CD8-positive, alpha-beta memory T cell (primary cell): ENCODE measurements around the gene PDE2A. TPM values are rescaled to one million over a fixed set of nuclear protein-coding genes. Genes with fewer than 3 reads are reported as not detected.

Experiments used
- CTCF ChIA-PET: fragments of 350-600 bp; sonication (Branson Sonifier 250); formaldehyde crosslinking; loops from one replicate; lab custom pipeline; 2021; ENCODE audit warnings: antibody characterized with exemption; lab: Charles Lee
- POLR2A ChIA-PET: fragments of 350-600 bp; sonication (Branson Sonifier 250); formaldehyde crosslinking; loops from one replicate; lab custom pipeline; 2021; ENCODE audit warnings: antibody characterized with exemption; lab: Charles Lee
- DNase-seq, 5 donors: peaks; one replicate each; pipeline versions ENCODE4 v3.0.0 to v3.0.0-alpha.2; 2020 to 2022; ENCODE audit warnings: mixed read lengths in 1 of 5
- H3K27ac ChIP-seq: one replicate; pipeline ENCODE4 v1.7.0; 2013; ENCODE audit warnings: low read depth, mild to moderate bottlenecking, low read length, moderate library complexity
- H3K27me3 ChIP-seq: 2 replicates; pipeline ENCODE4 v1.7.0; 2013; ENCODE audit warnings: low read length, mild to moderate bottlenecking; ENCODE audit not compliant: insufficient read depth, poor library complexity, severe bottlenecking
- H3K36me3 ChIP-seq: 2 replicates; pipeline ENCODE4 v1.7.0; 2013; ENCODE audit warnings: mild to moderate bottlenecking, low read length, moderate library complexity; ENCODE audit not compliant: insufficient read depth
- H3K4me1 ChIP-seq: 2 replicates; pipeline ENCODE4 v1.7.0; 2013; ENCODE audit warnings: mild to moderate bottlenecking, low read length, moderate library complexity; ENCODE audit not compliant: insufficient read depth
- H3K4me3 ChIP-seq: 2 replicates; pipeline ENCODE4 v1.7.0; 2013; ENCODE audit warnings: mild to moderate bottlenecking, low read length
- H3K9me3 ChIP-seq: 2 replicates; pipeline ENCODE4 v1.7.0; 2013; ENCODE audit warnings: mild to moderate bottlenecking, low read length
- H3K27ac Mint-ChIP-seq, 8 donors: one replicate each; pipeline ENCODE4 v1.8.0; 2020 to 2021; ENCODE audit warnings: mixed read lengths in 8 of 8, mild to moderate bottlenecking in 6 of 8, inconsistent platforms in 3 of 8, moderate library complexity in 3 of 8
- H3K27me3 Mint-ChIP-seq, 2 donors: one replicate each; pipeline ENCODE4 v1.8.0; 2020 to 2021; ENCODE audit warnings: mixed read lengths in 2 of 2, mild to moderate bottlenecking in 1 of 2, moderate library complexity in 1 of 2
- H3K36me3 Mint-ChIP-seq, 3 donors: one replicate each; pipeline ENCODE4 v1.8.0; 2020 to 2021; ENCODE audit warnings: mixed read lengths in 3 of 3, inconsistent platforms in 1 of 3, mild to moderate bottlenecking in 1 of 3
- H3K4me1 Mint-ChIP-seq, 3 donors: one replicate each; pipeline ENCODE4 v1.8.0; 2020 to 2021; ENCODE audit warnings: mixed read lengths in 3 of 3, inconsistent platforms in 1 of 3, mild to moderate bottlenecking in 1 of 3
- H3K4me3 Mint-ChIP-seq, 7 donors: one replicate each; pipeline ENCODE4 v1.8.0; 2020 to 2021; ENCODE audit warnings: mixed read lengths in 7 of 7, mild to moderate bottlenecking in 6 of 7, moderate library complexity in 4 of 7, inconsistent platforms in 2 of 7
- H3K9me3 Mint-ChIP-seq, 5 donors: one replicate each; pipeline ENCODE4 v1.8.0; 2020 to 2022; ENCODE audit warnings: mixed read lengths in 5 of 5, mild to moderate bottlenecking in 3 of 5, moderate library complexity in 2 of 5, inconsistent platforms in 1 of 5
- polyA plus RNA-seq: library from polyadenylated mRNA; unstranded; fragments of 300-500 nt; fragmentation: Illumina TruSeq; gene quantifications from one replicate; pipeline ENCODE4 v1.2.3, GENCODE V29; 2021
- total RNA-seq, 2 experiments: library from RNA; stranded (reverse); gene quantifications; one replicate each; pipeline ENCODE4 v1.2.3, GENCODE V29; 2021

PDE2A gene
- total and polyA plus RNA-seq, 3 experiments from 2014 or later: 0.08 to 0.66 (median 0.55) TPM

GRCh38 chr11:72681226-72682153 is 7.3 kb upstream of the PDE2A start:
- no peaks in the 10 kb centered on the region for H3K27me3 ChIP-seq
- Mint-ChIP-seq H3K9me3 (no peaks in the 10 kb centered on the region), H3K27me3 (peaks cover 5 to 6% of the 10 kb centered on the region in 2 donors), H3K4me3 (no peak overlapping the region), H3K4me1 (peaks cover 6 to 25% (median 13%) of the 10 kb centered on the region in 3 donors), H3K36me3 (peaks cover 0 to 14% (median 0%) of the 10 kb centered on the region in 3 donors), H3K27ac (peak overlapping the region in 5 of 8 donors; percentile 11 to 92 (median 60))
- H3K9me3 ChIP-seq: no peaks in the 10 kb centered on the region
- no peak for DNase-seq
- H3K4me3 ChIP-seq: no peak overlapping the region
- CTCF ChIA-PET: interaction anchor here (1.0 to 3.4 kb wide), 5 partner anchors 14 to 497 kb away, joined by 3 to 17 read pairs (median 3); no protein-coding TSS in a partner anchor
- POLR2A ChIA-PET: no interaction called here
- no peaks in the 10 kb centered on the region for H3K4me1 ChIP-seq
- H3K27ac ChIP-seq: no peak overlapping the region
- H3K36me3 ChIP-seq: no peaks in the 10 kb centered on the region

GRCh38 chr11:72680624-72681158 is 6.5 kb upstream of the PDE2A start:
- Mint-ChIP-seq H3K36me3 (peaks cover 0 to 8% (median 0%) of the 10 kb centered on the region in 3 donors), H3K4me3 (no peak overlapping the region), H3K4me1 (peaks cover 0 to 20% (median 14%) of the 10 kb centered on the region in 3 donors), H3K9me3 (no peaks in the 10 kb centered on the region), H3K27ac (peak overlapping the region in 1 of 8 donors; percentile 27), H3K27me3 (peaks cover 13% of the 10 kb centered on the region in 2 donors)
- Histone ChIP-seq H3K36me3 (no peaks in the 10 kb centered on the region), H3K4me3 (no peak overlapping the region), H3K9me3 (no peaks in the 10 kb centered on the region), H3K4me1 (no peaks in the 10 kb centered on the region), H3K27ac (no peak overlapping the region), H3K27me3 (no peaks in the 10 kb centered on the region)
- no peak for DNase-seq
- ChIA-PET POLR2A (no interaction called here), CTCF (interaction anchor here (1.0 to 1.5 kb wide), 4 partner anchors 13 to 497 kb away, joined by 3 to 5 read pairs (median 3); no protein-coding TSS in a partner anchor)

GRCh38 chr11:72679869-72680268 is 5.6 kb upstream of the PDE2A start:
- Histone ChIP-seq H3K4me3 (no peak overlapping the region), H3K27ac (no peak overlapping the region), H3K9me3 (no peaks in the 10 kb centered on the region), H3K36me3 (no peaks in the 10 kb centered on the region), H3K27me3 (peaks cover 2% of the 10 kb centered on the region), H3K4me1 (no peaks in the 10 kb centered on the region)
- H3K4me3 Mint-ChIP-seq: no peak overlapping the region
- no peak for DNase-seq
- H3K4me1 Mint-ChIP-seq: peaks cover 0 to 20% (median 15%) of the 10 kb centered on the region in 3 donors
- POLR2A ChIA-PET: no interaction called here
- peaks cover 0 to 6% (median 0%) of the 10 kb centered on the region in 3 donors for H3K36me3 Mint-ChIP-seq
- CTCF ChIA-PET: interaction anchor here (1.2 to 1.4 kb wide), 2 partner anchors 208 to 498 kb away, joined by 3 to 5 read pairs; no protein-coding TSS in a partner anchor
- H3K27ac Mint-ChIP-seq: no peak overlapping the region
- H3K9me3 Mint-ChIP-seq: no peaks in the 10 kb centered on the region
- H3K27me3 Mint-ChIP-seq: peaks cover 20 to 21% of the 10 kb centered on the region in 2 donors

- H3K27me3 Mint-ChIP-seq: peaks cover 27 to 34% of the 10 kb centered on the region in 2 donors
- no peak overlapping the region for H3K27ac Mint-ChIP-seq
- no peak overlapping the region for H3K4me3 ChIP-seq
- H3K27ac ChIP-seq: no peak overlapping the region
- ChIA-PET POLR2A (no interaction called here), CTCF (interaction anchor here (1.2 to 1.3 kb wide), 2 partner anchors 47 to 207 kb away, joined by 3 read pairs; no protein-coding TSS in a partner anchor)
- no peak for DNase-seq
- no peaks in the 10 kb centered on the region for H3K4me1 ChIP-seq
- no peaks in the 10 kb centered on the region for H3K36me3 ChIP-seq
- peaks cover 14% of the 10 kb centered on the region for H3K27me3 ChIP-seq
- H3K4me1 Mint-ChIP-seq: peaks cover 0 to 17% (median 13%) of the 10 kb centered on the region in 3 donors
- H3K36me3 Mint-ChIP-seq: peaks cover 0 to under 1% (median 0%) of the 10 kb centered on the region in 3 donors
- no peak overlapping the region for H3K4me3 Mint-ChIP-seq
- no peaks in the 10 kb centered on the region for H3K9me3 Mint-ChIP-seq
- no peaks in the 10 kb centered on the region for H3K9me3 ChIP-seq
Measured at GRCh38 chr11:72678524-72678923, 4.3 kb upstream of the PDE2A start.

GRCh38 chr11:72676861-72677341 is 2.7 kb upstream of the PDE2A start:
- H3K27me3 Mint-ChIP-seq: peaks cover 43 to 50% of the 10 kb centered on the region in 2 donors

GRCh38 chr11:72675221-72675620 is 999 bp upstream of the PDE2A start:
- Mint-ChIP-seq H3K4me1 (peaks cover 0 to 17% (median 13%) of the 10 kb centered on the region in 3 donors), H3K27ac (no peak overlapping the region), H3K4me3 (no peak overlapping the region), H3K27me3 (peaks cover 53 to 65% of the 10 kb centered on the region in 2 donors), H3K36me3 (no peaks in the 10 kb centered on the region), H3K9me3 (no peaks in the 10 kb centered on the region)
- H3K27ac ChIP-seq: no peak overlapping the region
- CTCF ChIA-PET: interaction anchor here (1.6 to 1.8 kb wide), 2 partner anchors 9 to 50 kb away, joined by 5 to 9 read pairs; no protein-coding TSS in a partner anchor
- no peaks in the 10 kb centered on the region for H3K36me3 ChIP-seq
- no peak overlapping the region for H3K4me3 ChIP-seq
- no peak for DNase-seq
- no peaks in the 10 kb centered on the region for H3K4me1 ChIP-seq
- POLR2A ChIA-PET: no interaction called here
- peaks cover 43% of the 10 kb centered on the region for H3K27me3 ChIP-seq
- H3K9me3 ChIP-seq: no peaks in the 10 kb centered on the region

More at GRCh38 chr11:72676861-72677341, 2.7 kb upstream of the PDE2A start:
- Mint-ChIP-seq H3K36me3 (no peaks in the 10 kb centered on the region), H3K9me3 (no peaks in the 10 kb centered on the region), H3K4me3 (no peak overlapping the region), H3K4me1 (peaks cover 0 to 17% (median 13%) of the 10 kb centered on the region in 3 donors), H3K27ac (peak overlapping the region in 1 of 8 donors; percentile 63)
- H3K9me3 ChIP-seq: no peaks in the 10 kb centered on the region
- no peaks in the 10 kb centered on the region for H3K4me1 ChIP-seq
- H3K36me3 ChIP-seq: no peaks in the 10 kb centered on the region
- H3K4me3 ChIP-seq: no peak overlapping the region
- DNase-seq: peak; percentile 28 to 78 (median 48)
- peaks cover 30% of the 10 kb centered on the region for H3K27me3 ChIP-seq
- ChIA-PET CTCF (interaction anchor here (1.6 kb wide), 2 partner anchors 9 to 48 kb away, joined by 3 to 5 read pairs; no protein-coding TSS in a partner anchor), POLR2A (no interaction called here)
- H3K27ac ChIP-seq: no peak overlapping the region

- CTCF ChIA-PET: interaction anchor here (0.7 kb wide), 1 partner anchor 10 kb away, joined by 3 read pairs; no protein-coding TSS in a partner anchor
Measured at GRCh38 chr11:72673284-72673942, 809 bp downstream of the PDE2A start.

More at GRCh38 chr11:72673284-72673942, 809 bp downstream of the PDE2A start:
- peaks cover 56% of the 10 kb centered on the region for H3K27me3 ChIP-seq
- no peaks in the 10 kb centered on the region for H3K36me3 Mint-ChIP-seq
- no peak overlapping the region for H3K4me3 ChIP-seq
- H3K4me1 Mint-ChIP-seq: peaks cover 5 to 17% (median 9%) of the 10 kb centered on the region in 3 donors
- H3K9me3 Mint-ChIP-seq: peaks cover 0 to 5% (median 0%) of the 10 kb centered on the region in 5 donors
- H3K27ac ChIP-seq: no peak overlapping the region
- peak overlapping the region in 1 of 8 donors; percentile 8 for H3K27ac Mint-ChIP-seq
- no peaks in the 10 kb centered on the region for H3K4me1 ChIP-seq
- no peak for DNase-seq
- POLR2A ChIA-PET: interaction anchor here (0.6 kb wide), 1 partner anchor 36 kb away, joined by 3 read pairs; no protein-coding TSS in a partner anchor
- H3K4me3 Mint-ChIP-seq: no peak overlapping the region
- H3K36me3 ChIP-seq: no peaks in the 10 kb centered on the region
- peaks cover 59 to 76% of the 10 kb centered on the region in 2 donors for H3K27me3 Mint-ChIP-seq
- no peaks in the 10 kb centered on the region for H3K9me3 ChIP-seq
